AG10803 (cell line): ENCODE measurements around the gene COX14.

Experiments used
- DNase-seq: peaks from one replicate; pipeline ENCODE4 v3.0.0; 2010; ENCODE audit warnings: low read depth
- H3K4me3 ChIP-seq: 2 replicates; pipeline ENCODE4 v1.5.1; 2011; ENCODE audit warnings: mild to moderate bottlenecking, low read length, control low read depth
- CTCF ChIP-seq: conservative IDR thresholded peaks from 2 replicates; pipeline ENCODE4 v1.5.1; 2011; ENCODE audit warnings: mild to moderate bottlenecking, low read length, control low read depth, inconsistent platforms

The COX14 gene

DNA sequence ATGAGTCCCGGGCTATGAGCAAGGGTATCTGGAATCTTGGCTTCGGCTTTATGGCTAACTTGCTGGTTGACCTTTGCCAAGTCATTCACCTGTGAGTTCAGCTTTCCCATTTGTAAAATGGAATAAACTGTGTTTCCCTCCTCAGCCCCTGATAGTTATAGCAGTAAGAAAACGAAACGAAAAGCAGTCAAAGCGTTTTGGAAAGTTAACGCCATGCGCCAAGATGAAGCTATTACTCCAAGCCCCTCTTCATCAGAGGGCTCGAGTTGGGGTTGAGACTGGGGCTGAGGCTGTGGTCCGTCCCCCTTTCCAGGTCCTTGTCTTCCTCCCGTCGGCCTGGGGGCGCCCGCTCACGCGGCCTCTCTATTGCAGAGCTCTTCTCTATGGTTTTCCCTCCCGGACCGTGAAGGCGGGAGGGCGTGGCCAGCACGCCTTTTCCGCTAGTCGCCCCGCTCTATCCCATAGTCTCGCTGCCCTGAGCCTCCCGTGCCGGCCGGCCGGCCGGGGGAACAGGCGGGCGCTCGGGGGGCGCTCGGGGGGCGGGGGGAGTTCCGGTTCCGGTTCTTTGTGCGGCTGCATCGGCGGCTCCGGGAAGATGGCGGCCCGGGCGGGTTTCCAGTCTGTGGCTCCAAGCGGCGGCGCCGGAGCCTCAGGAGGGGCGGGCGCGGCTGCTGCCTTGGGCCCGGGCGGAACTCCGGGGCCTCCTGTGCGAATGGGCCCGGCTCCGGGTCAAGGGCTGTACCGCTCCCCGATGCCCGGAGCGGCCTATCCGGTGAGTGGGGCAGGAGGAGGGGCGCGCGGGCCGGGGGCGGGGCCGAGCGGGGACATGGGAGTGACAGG is 27.0 kb upstream of the COX14 start, which contains the start of gene SMARCD1:
Gene SMARCD1, plus strand, starts transcription at position 568 of the 840 bp plus-strand sequence. Its CDS starts 28 bp downstream, at position 596.
- peak within 1 kb of the TSS; percentile 90 for H3K4me3 ChIP-seq
- DNase-seq: peak; percentile 90
- TF ChIP-seq CTCF: peak; percentile 62

DNA sequence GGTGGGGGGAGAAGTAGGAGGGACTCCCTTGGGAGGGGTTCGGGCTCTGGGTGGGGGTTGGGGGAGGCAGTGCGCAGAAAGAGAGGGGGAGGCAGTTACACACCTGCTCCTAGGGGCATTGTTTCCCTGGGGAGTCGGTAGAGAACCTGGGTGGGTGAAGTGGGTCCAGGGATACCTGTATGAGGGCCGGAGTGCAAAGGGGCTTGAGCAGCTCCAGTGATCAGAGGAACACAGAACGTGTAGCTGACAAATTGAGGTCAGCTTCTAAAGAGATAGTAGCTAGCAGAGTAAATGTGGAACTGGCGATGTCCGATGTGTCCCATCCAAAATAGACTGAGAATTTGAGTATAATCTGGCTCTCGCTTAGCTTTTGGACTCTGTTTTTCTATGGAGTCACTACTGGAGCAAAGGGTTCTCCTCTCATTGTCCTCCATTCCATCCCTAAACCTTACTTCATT is 26.4 kb upstream of the COX14 start:
- TF ChIP-seq CTCF: no peak
- DNase-seq: no peak

DNA sequence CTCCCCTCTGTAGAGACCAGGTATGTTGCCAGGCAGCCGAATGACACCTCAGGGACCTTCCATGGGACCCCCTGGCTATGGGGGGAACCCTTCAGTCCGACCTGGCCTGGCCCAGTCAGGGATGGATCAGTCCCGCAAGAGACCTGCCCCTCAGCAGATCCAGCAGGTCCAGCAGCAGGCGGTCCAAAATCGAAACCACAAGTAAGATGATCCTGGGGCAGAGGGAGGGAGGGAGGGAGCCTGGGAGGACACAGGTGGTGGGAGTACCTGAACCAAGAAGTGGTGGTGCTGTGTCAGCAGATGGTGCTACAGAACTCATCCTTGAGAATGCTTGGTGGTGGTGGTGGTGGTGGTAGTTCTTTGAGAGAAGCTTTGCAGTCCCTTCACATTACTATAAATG is 25.9 kb upstream of the COX14 start:
- no peak for DNase-seq
- TF ChIP-seq CTCF: no peak

More for the DNA sequence above, 26.4 kb upstream of the COX14 start:
- peak overlapping the region; percentile 90 for H3K4me3 ChIP-seq

GRCh38 chr12:50087151-50087550 is 24.9 kb upstream of the COX14 start:
- no peak overlapping the region for H3K4me3 ChIP-seq
- no peak for DNase-seq
- no peak for TF ChIP-seq CTCF

More for the DNA sequence above, 25.9 kb upstream of the COX14 start:
- H3K4me3 ChIP-seq: peak overlapping the region; percentile 90

GRCh38 chr12:50087995-50088394 is 24.0 kb upstream of the COX14 start:
- DNase-seq: peak; percentile 76
- H3K4me3 ChIP-seq: no peak overlapping the region
- TF ChIP-seq CTCF: no peak

- DNase-seq: no peak
- H3K4me3 ChIP-seq: no peak overlapping the region
- TF ChIP-seq CTCF: peak; percentile 87
These were observed 23.3 kb upstream of the COX14 start for GRCh38 chr12:50088577-50089335.
